ENCODE data around the gene TRAK2.

GRCh38 chr2:201441409-201441808 is 9.8 kb downstream of the TRAK2 start:
- TF ChIP-seq, protein P1, sequence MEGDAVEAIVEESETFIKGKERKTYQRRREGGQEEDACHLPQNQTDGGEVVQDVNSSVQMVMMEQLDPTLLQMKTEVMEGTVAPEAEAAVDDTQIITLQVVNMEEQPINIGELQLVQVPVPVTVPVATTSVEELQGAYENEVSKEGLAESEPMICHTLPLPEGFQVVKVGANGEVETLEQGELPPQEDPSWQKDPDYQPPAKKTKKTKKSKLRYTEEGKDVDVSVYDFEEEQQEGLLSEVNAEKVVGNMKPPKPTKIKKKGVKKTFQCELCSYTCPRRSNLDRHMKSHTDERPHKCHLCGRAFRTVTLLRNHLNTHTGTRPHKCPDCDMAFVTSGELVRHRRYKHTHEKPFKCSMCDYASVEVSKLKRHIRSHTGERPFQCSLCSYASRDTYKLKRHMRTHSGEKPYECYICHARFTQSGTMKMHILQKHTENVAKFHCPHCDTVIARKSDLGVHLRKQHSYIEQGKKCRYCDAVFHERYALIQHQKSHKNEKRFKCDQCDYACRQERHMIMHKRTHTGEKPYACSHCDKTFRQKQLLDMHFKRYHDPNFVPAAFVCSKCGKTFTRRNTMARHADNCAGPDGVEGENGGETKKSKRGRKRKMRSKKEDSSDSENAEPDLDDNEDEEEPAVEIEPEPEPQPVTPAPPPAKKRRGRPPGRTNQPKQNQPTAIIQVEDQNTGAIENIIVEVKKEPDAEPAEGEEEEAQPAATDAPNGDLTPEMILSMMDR (conservative IDR thresholded peaks at IDR 0.05; ENCODE audit: low read depth in 2 of 2) = no peak
- TF ChIP-seq CREB1 (CRISPR knock-in tag; IDR thresholded peaks at IDR 0.05; ENCODE audit: low read depth) = no peak
- no peak for TF ChIP-seq EZH2 (IDR thresholded peaks at IDR 0.05; ENCODE audit: low read depth, unreplicated experiment)
- TF ChIP-seq, protein P2, sequence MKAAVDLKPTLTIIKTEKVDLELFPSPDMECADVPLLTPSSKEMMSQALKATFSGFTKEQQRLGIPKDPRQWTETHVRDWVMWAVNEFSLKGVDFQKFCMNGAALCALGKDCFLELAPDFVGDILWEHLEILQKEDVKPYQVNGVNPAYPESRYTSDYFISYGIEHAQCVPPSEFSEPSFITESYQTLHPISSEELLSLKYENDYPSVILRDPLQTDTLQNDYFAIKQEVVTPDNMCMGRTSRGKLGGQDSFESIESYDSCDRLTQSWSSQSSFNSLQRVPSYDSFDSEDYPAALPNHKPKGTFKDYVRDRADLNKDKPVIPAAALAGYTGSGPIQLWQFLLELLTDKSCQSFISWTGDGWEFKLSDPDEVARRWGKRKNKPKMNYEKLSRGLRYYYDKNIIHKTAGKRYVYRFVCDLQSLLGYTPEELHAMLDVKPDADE (IDR thresholded peaks at IDR 0.05) = no peak

Data from GM23338 (cell line).